ENCODE measurements around the gene TCERG1L.

Gene TCERG1L

GRCh38 chr10:131124945-131125344 lies 186.6 kb downstream of the TCERG1L start:
- DNase-seq (ENCODE audit: low read depth): no peak

GRCh38 chr10:131123496-131123895 lies 188.0 kb downstream of the TCERG1L start:
- no peak for DNase-seq (ENCODE audit: low read depth)

DNA sequence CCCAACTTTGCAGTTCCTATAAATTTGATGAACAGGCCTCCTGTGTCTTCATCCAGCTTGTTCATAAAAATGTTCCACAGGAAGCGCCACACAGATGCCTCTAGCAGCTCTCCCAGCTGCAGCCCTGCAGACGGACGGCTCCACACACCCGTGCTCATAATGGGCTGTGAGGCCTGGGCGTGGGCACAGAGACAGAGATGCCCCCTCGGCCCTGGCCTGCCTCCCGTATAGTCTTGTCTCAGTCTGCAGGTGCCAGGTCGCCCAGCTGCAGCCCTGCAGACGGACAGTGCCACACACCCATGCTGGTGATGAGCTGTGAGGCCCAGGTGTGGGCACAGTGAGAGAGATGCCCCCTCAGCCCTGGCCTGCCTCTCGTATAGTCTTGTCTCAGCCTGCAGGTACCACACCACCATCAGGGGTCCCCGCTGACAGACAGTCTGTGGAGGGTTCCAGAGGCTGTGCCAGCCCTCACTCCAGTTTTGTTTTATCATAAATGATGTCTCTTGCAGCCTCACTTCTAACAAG lies 189.9 kb downstream of the TCERG1L start:
- no peak for DNase-seq (ENCODE audit: low read depth)

DNA sequence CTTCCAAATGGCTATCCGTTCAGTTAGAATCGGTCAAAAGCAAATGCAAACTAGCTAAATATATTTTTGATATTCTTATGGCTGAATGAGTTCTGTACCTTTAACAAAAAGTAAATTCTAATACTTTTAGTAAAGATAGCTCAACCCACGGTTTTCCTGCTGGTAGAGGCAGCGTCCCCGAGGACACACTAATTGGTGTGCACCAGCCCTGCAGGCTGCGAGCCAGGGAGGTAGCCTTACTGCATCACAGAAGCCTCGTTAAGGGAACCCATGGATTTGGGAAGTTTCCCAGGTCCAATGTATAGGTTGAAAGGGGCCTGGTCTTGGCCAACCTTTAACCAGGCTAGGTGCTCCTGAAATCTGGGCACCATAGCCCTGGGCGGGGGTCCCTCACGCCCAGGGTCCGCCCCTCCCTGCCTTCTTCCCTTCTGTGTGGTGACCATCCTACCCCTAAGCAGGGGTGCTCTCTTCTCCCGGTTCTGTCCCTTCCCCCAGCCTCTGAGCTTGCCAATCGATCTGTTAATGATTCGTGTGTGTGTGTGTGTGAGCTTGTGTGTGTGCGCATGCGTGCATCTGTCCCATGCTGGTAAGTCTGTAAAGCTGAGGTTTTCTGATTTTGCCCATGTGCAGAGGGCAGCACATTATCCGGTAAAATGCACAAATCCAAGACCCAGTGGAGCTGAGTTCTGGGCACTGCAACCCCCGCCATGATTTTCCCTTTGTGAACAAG lies 191.7 kb downstream of the TCERG1L start:
- no peak for DNase-seq (ENCODE audit: low read depth)

DNA sequence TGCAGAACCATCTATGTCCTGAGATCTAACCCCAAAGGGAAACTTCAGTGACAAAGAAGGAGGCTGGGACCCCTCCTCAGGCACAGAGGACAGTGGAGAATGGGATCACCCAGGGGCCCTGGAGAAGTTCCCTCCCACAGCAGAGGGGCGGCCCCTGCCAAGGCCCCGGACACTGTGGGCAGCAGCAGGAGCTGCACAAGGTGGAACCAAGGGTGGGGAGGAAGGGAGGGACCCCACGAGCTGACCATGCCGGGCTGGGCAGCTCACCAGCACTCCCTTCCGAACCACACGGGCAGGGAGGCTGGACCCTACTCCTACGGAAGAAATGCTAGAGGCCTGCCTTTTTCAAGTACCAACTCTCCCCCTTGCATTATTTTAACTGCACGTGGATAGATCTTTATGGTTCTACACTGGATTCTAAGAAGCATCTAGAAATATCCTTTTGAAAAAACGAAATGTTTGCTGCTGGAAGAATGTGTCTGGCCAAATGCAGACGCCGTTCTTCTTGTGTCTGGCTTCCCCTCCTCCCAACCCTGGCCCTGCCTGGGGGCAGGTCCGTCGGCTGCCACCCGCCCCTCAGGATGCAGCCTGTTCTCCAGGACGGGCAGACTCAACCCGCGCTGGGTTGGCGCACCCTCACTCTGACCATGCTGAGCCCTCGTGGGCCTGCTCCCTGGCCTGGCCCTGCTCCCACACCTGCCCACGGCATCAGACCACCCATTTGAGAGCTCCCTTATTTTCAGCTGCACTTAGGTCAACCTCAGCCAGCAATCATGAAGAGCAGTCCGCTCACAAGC lies 193.9 kb downstream of the TCERG1L start:
- no peak for DNase-seq (ENCODE audit: low read depth)

- no peak for DNase-seq (ENCODE audit: low read depth)
These were observed 194.5 kb downstream of the TCERG1L start for GRCh38 chr10:131116991-131117375.

GRCh38 chr10:131116216-131116990 lies 195.1 kb downstream of the TCERG1L start:
- no peak for DNase-seq (ENCODE audit: low read depth)

DNA sequence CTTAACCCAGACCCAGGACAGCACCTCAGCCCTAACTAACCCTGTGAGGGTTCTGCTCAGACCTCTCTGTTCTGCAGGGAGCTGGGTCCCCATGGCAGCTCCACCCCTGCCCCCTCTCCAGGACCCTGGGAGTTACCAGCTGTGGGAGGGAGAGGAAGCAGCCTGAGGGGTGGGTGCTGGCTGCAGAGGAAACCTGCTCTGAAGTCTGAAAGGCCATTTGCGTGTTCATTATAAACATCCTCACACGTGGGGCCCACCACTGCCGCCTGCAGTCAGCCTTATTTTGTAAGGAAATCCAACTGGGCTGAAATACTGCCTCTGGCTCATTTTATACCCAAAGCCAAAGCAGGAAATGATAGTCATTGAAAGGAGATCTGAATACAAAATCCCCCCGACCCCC lies 195.7 kb downstream of the TCERG1L start:
- DNase-seq (ENCODE audit: low read depth): no peak

DNA sequence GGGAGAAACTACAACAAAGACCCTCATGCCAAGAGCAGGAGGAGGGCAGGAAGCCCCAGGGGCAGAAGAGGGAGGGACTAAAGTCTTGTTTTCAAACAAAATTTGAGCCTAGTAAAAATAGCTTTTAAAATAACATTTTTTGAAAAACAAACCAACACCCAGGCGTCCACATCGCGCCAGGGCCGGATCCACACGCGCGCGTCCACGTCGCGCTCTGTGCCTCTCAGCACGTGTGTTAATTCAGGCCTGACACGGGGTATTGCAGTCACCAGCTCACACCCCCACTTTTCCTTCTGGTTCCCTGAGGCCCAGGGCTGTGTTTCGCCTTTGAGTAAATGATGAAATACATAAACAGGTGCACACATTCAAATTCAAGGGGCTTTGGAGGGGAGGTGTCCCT lies 196.2 kb downstream of the TCERG1L start:
- no peak for DNase-seq (ENCODE audit: low read depth)

DNA sequence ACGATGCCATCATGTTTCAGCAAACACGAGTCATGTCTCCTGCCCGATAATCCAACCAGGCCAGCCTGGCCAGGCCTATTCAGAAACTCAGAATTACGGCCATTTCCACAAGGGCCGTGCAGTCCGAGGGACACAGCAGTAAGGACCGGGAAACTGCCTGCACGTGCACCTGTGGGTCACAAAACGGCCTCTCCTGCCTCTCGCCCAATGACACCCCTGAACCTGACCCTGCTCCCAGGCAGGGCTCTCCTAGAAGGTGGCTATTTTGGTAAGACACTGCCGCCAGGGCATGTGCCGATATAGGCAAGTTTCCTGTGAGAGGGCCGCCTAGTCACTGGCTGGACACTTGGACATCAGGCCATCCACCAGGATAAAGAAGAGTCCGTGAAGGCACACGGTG lies 196.7 kb downstream of the TCERG1L start:
- DNase-seq (ENCODE audit: low read depth): no peak

DNA sequence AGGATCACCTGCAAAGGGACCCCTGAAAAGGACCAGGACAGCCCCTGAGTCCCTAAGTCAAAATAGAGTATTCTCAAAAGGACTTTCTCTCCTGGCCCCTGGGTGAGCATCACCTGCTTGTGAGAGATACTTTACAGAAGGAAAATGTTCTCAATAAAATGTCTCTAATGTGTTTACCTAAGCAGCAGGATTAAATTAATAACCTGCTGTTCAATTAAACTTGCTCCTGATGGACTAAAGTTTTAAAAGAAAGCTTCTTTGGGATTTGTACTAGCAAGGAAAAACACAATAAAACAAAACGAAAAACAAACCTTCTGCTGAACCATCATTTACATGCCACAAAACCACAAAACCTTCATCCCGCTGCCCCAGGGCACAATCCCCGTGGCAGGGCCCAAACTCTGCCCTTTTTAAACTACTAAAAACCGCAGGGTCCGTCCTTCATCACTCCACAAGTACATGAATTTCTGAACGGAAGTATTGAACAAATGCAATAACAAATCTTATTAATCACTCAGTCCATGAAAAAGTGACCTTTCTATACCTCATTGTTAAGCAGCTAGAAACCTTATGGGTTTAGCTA lies 197.7 kb downstream of the TCERG1L start:
- DNase-seq (ENCODE audit: low read depth): no peak

DNA sequence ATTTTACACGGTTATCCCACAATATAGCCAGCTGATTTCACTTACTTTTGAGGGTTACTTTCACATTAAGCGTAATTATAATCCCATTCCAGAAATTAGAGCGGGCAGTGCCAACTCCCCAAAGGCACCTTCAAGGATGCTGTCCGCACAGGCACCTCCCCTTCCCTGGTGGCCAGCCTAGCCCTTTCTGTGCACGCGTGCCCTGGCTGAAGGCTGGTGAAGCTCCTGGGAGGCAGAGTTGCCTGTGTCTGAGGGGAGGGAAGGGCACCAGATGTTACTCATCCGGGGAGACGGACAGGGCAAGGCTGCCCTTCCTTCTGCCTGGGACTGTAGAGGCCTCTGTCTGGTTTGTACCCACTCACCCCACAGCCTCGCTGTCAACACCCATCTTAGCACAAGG lies 198.4 kb downstream of the TCERG1L start:
- no peak for DNase-seq (ENCODE audit: low read depth)

- DNase-seq (ENCODE audit: low read depth): no peak
These were observed 198.8 kb downstream of the TCERG1L start for GRCh38 chr10:131112691-131113090.

DNA sequence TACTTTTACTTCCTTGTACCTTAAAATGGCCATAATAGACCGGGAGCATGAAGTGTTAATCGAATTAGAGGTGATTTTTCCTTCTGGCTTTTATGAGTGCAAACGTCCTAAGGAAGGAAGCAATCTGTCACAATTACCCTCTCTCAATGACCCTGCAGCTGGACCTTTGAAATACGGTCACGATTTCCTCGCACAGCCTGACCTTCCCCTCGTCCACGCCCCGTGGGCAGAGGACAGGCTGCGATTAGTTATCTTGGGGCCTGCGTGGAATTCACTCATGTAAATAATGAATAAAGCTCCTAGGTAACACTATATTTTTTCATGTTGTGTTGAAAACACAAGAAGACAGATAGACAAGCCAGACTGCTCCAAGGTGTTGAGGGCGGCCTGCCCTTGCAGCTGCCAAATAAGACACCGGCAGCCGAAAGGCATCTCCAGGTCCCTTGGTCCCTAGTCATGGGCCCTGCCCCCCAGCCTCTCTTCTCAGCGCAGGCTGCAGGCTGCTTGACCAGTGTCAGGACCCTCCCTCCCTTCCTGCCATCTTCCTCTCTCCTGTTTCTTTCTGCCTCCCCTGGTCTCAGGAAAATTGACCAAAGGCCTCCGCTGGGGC lies 199.9 kb downstream of the TCERG1L start:
- DNase-seq (ENCODE audit: low read depth): no peak

DNA sequence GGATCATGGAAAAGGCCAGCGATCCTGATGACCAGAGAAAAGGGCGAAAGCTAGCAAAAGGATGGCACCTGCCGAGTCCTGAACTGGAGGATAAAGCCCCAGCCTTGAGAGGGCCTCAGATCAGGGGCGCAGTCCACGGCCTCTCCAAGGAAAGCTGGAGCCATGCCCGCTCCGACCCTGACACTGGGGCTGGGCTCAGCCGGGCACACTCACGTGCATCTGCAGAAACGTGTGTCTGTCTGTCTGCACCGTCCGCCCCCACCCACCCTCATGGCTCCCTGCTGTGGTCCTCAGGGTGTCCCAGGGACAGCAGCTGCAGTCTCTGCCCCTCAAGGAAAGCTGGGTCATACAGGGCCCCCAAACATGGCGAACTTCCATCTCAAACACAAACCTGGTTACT lies 200.5 kb downstream of the TCERG1L start:
- DNase-seq (ENCODE audit: low read depth): no peak

DNA sequence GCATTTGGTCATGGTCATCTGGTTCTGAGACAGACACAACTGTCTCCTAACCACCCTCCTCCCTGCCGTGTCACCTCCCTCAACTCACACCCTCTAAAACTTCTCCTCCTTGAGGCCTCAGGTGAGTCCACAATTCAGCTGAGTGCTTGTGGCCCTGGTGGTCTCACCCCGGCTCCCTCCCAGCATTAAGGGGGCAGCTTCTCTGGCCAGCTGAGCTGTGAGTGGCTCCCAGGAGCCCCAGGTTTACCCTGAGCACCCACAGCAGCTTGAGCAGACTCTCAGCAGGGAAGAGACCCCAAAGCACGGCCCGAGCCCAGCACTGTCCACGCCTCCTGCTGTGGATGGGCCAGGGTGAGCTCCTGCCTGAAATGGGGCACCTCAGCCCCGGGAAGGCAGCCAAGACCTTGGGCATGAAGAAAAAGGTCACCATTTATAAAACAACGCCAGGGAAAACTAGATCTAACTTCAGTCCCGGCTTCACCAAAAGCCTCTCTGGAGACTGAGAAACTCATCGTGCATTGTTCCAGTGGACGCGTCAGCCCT lies 201.2 kb downstream of the TCERG1L start:
- no peak for DNase-seq (ENCODE audit: low read depth)

GRCh38 chr10:131109726-131110125 lies 201.8 kb downstream of the TCERG1L start:
- no peak for DNase-seq (ENCODE audit: low read depth)

GRCh38 chr10:131109291-131109690 lies 202.2 kb downstream of the TCERG1L start:
- no peak for DNase-seq (ENCODE audit: low read depth)

DNA sequence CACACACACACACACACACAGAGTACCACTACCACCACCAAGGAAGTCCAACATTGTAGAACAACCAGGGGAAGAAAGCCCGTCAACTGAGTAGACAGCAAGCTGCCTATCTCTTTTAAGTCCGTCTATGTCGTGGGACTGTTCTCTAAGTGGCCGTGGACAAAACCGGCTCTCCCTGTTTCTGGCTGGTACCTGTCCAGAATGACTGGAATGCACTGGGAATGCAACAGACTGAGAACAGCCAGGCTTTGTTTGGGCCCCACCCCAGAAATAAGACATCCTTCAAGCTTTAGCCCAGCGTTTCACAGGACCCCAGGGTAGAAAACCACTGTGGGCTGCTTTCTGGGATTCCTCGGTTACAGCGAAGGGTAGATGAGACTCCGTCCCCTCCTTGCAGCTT lies 203.6 kb downstream of the TCERG1L start:
- DNase-seq (ENCODE audit: low read depth): no peak

DNA sequence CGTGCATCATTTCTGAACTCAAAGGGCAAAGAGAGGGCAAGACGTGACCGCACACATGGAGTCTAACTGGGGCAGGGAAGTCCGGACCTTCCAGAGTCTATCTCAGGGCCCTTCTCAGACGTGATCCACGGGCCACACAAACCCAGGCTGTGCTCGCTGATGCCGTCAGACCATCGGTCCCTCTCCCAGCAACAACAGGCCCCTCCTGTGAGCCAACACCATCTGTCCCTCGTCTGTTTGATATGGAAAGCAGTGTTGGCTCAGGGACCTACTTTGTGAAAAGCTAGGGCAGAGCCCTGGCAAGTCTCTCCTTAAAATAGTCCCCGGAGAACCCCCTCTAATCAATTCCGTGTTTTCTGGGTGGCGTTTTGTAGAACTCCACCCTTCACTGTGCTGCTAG lies 208.8 kb downstream of the TCERG1L start:
- DNase-seq (ENCODE audit: low read depth): no peak

DNA sequence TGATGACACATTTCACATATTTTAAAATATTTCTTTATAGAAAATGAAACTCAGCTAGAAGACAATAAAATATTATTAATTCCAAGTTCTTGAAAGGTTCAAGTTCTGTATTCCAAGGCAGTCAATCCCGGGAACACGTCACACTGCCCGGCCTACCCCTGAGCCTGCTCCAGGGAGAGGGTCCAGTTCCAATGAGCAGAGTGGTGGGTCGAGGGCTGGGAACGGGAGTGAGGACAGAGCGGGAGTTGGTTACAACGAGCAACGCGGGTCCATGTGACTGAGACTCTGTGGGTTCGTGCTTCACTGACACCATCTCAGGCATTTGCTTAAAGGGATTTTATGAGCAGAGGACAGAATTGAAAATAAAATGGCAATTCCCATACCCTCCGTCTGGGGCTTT lies 209.4 kb downstream of the TCERG1L start:
- no peak for DNase-seq (ENCODE audit: low read depth)

Data from non-pigmented ciliary epithelial cell (primary cell).